SK-N-SH treated with all-trans-retinoic acid at 6 μM for 48 hours (cell line): ENCODE results near the gene MAX.

Experiments
- CSRNP3 ChIP-seq: fragments of 250-450 bp; sonication (Bioruptor Pico); IDR thresholded peaks from 2 replicates; pipeline ENCODE4 v1.5.1; 2021; ENCODE audit warnings: mild to moderate bottlenecking, moderate library complexity
- POU6F1 ChIP-seq: fragments of 250-450 bp; sonication (Bioruptor Pico); IDR thresholded peaks from 2 replicates; pipeline ENCODE4 v1.8.0; 2021; ENCODE audit warnings: low read depth, mild to moderate bottlenecking, moderate library complexity, borderline replicate concordance
- ZNF70 ChIP-seq: fragments of 450-650 bp; formaldehyde crosslinking; IDR thresholded peaks from 2 replicates; pipeline ENCODE4 v1.5.0; 2020; ENCODE audit warnings: mild to moderate bottlenecking, moderate library complexity
- ZNF8 ChIP-seq: fragments of 450-650 bp; formaldehyde crosslinking; IDR thresholded peaks from 2 replicates; pipeline ENCODE4 v1.5.0; 2020; ENCODE audit warnings: mild to moderate bottlenecking, moderate library complexity

- TF ChIP-seq CSRNP3 (CRISPR knock-in tag) (no peak), ZNF8 (no peak), POU6F1 (CRISPR knock-in tag) (no peak), ZNF70 (CRISPR knock-in tag) (no peak)
Observed at GRCh38 chr14:65074449-65075150, 27.7 kb downstream of the MAX start.
